Measurements from ENCODE around the gene MON1A. TPM values are rescaled to one million over a fixed set of nuclear protein-coding genes. Genes with fewer than 3 reads are reported as not detected.

Gene MON1A
- total RNA-seq, 2 experiments from 2014 or later = 6.3 to 7.8 TPM

DNA sequence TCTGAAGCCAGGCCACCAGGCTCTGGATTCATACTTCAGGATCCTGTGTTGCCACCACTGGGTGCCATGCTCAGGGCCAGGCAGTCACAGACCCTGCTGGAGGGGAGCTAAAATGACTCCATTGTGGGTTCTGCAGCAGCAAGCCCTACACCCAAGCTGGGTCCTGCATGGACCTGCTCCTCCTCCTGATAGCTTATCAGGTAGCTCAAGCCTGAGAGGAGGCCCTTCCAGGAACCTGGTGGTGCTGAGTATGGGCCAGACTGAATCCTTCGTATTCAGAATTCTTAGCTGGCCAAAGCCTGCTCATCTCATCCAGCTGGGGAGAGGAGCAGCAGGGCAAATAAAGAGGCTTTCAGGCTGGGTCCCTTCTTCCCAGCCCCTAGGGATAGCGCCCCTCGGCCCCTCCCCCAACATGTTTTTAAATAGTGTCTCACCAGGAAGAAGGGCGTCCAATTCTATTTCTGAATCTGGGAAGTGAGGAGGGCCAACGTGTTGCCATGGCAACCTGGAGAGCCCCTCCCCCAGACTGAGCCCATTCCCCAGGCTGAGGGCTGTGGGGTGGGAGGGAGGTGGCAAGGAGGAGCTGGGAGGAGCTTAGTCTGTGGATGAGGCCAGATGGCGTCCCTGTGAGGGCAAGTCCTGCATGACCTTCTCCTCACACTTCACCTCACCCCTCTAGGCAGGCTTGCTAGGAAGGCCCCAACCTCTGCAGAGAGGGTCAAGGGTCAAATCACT, 48.9 kb downstream of the MON1A start:
- ChIA-PET CTCF (interaction anchor here (0.9 to 1.1 kb wide), 2 partner anchors 21 to 41 kb away, joined by 3 read pairs; no protein-coding TSS in a partner anchor), POLR2A (no interaction called here)
- Mint-ChIP-seq H3K27ac (no peak overlapping the region), H3K4me3 (no peak overlapping the region), H3K9me3 (no peaks in the 10 kb centered on the region), H3K27me3 (no peaks in the 10 kb centered on the region), H3K4me1 (ENCODE audit: low read depth) (no peaks in the 10 kb centered on the region), H3K36me3 (no peaks in the 10 kb centered on the region)
- intact Hi-C loops (cut with micrococcal nuclease) = no loop called here
- no peak for DNase-seq

DNA sequence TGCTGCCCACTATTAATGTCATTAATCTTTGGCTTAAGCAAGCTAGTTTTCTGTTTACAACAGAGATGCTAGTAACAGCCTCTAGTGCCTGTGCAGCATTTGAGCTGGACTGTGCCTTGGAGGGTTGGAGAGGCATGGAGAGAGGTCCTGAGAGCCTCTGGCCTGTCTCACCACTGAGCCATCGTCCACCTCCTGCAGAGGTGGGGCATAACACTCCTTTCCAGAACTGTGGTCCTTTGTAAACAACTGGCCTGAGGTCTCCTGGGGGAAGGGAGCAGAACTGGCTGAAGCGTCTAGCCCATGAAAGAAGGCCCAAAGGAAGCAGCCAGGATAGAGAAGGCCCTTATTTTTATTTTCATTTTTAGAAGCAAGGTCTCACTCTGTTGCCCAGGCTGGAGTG, 49.9 kb downstream of the MON1A start:
- Mint-ChIP-seq H3K4me1 (ENCODE audit: low read depth) (no peaks in the 10 kb centered on the region), H3K27ac (no peak overlapping the region), H3K9me3 (no peaks in the 10 kb centered on the region), H3K4me3 (no peak overlapping the region), H3K36me3 (no peaks in the 10 kb centered on the region), H3K27me3 (no peaks in the 10 kb centered on the region)
- ChIA-PET POLR2A (no interaction called here), CTCF (no interaction called here)
- DNase-seq = no peak
- intact Hi-C loops (cut with micrococcal nuclease) = no loop called here

DNA sequence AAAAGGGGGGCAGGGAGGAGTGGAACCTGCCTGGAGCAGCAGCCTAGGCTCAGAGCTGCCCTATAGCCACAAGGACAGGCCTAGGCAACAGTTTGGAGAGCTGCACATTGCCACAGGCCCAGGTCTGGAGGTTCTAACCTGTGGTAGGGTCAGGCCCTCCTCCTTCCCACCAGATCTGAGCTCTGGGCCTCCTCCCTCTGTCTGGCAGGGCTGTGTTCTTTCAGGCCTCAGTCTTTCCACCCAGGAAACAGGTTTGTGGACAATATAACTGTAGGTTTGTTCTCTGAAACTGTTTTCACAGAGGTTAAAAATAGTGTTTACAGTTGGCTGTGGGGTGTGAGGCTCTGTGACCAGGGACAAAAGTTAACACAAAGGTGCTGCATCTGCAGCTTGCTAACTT, 50.9 kb downstream of the MON1A start:
- Mint-ChIP-seq H3K4me1 (ENCODE audit: low read depth) (no peaks in the 10 kb centered on the region), H3K27me3 (no peaks in the 10 kb centered on the region), H3K36me3 (no peaks in the 10 kb centered on the region), H3K27ac (no peak overlapping the region), H3K4me3 (no peak overlapping the region), H3K9me3 (no peaks in the 10 kb centered on the region)
- DNase-seq = no peak
- ChIA-PET CTCF (no interaction called here), POLR2A (interaction anchor here (0.6 kb wide), 1 partner anchor 301 kb away, joined by 4 read pairs; no protein-coding TSS in a partner anchor)
- intact Hi-C loops (cut with micrococcal nuclease) = no loop called here

DNA sequence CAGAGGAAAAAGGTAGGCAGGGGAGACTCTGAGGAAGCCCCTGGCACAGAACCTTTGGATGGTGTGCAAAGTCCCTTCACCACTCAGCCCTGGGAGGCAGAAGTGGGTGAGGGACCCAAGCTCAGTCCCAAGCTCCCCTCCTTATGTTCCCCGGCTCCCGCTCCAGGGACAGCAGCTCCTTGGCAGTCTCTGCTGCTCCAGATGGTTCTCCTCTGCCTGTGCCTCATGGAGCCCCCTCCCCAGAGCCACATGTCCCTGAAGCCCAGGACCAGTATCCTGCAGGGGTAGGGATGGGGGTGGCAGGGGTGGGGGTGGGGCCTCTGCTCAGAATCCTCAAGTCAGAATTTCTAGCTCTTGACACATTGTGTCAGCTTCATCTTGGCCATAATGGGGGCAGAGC, 51.9 kb downstream of the MON1A start:
- Mint-ChIP-seq H3K27ac (no peak overlapping the region), H3K9me3 (no peaks in the 10 kb centered on the region), H3K4me1 (ENCODE audit: low read depth) (peaks cover 4% of the 10 kb centered on the region), H3K27me3 (no peaks in the 10 kb centered on the region), H3K36me3 (no peaks in the 10 kb centered on the region), H3K4me3 (no peak overlapping the region)
- no peak for DNase-seq
- intact Hi-C loops (cut with micrococcal nuclease) = no loop called here
- POLR2A ChIA-PET = no interaction called here
- CTCF ChIA-PET = no interaction called here

DNA sequence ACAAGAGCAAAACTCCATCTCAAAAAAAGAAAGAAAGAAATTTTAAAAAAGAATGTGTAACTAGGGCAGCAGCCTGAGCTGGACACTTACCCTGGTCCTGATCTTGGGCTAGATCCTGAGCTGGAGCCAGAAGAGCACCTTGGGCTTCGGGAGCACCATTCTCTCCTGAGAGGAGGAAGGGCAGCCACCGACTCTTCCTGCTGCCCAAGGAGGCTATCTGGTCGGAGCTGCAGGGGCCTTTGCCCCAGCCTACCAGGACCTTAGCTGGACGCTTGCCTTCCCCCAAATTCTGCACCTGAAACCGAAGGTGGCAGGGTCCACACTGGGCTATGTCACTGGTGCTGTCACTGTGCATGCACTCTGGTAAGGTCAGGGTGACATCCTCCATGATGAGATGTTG, 53.0 kb downstream of the MON1A start:
- Mint-ChIP-seq H3K4me3 (no peak overlapping the region), H3K9me3 (no peaks in the 10 kb centered on the region), H3K27me3 (no peaks in the 10 kb centered on the region), H3K4me1 (ENCODE audit: low read depth) (peaks cover 4% of the 10 kb centered on the region), H3K36me3 (no peaks in the 10 kb centered on the region), H3K27ac (no peak overlapping the region)
- POLR2A ChIA-PET = no interaction called here
- CTCF ChIA-PET = no interaction called here
- DNase-seq = no peak
- intact Hi-C loops (cut with micrococcal nuclease) = no loop called here

DNA sequence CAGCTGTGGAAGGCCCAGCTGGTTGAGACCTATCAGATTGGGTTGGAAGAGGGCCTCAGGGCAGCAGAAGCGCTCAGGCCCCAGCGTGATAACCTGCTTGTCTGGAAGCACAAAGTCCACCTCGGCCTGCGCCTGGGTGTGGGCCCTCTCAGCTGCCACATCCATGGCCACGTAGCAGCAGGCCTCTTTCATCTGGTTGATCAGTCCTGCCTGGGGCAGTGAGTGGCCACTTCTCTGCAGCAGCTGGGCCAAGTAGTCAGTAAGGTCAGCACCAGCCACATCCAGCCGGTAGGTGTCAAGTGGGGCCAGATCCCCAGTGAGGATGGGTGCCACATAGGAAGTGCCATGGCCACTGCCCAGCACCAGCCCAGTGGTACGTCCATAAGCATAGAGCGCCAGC, 56.0 kb downstream of the MON1A start:
- POLR2A ChIA-PET = no interaction called here

DNA sequence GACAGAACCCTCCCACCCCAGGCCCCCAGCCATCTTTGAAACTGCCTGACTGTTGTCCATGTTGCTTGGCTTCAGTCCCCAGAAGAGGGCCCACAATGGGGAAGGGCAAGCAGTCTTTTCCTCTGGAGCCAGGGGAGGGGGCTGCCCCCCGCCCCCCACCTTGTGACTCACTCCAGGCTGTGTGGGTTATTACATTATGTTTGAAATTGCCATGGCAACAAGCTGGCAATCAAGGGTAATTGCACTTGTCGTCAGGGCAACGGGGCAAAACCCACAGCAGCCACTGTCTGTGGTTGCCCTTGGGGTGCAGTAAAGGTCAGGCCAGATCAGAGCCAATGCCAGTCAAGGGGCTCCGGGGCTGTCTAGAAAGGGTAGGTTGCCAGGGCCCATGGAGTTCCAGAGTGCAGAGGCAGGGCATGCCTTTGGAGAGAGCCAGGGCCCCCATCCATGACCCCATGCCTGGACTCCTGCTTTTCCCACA, 56.8 kb downstream of the MON1A start:
- H3K27ac Mint-ChIP-seq = no peak overlapping the region
- CTCF ChIA-PET = no interaction called here
- POLR2A ChIA-PET = no interaction called here

More for the DNA sequence above, 56.0 kb downstream of the MON1A start:
- no peaks in the 10 kb centered on the region for H3K36me3 Mint-ChIP-seq
- H3K4me1 Mint-ChIP-seq (ENCODE audit: low read depth) = peaks cover 4% of the 10 kb centered on the region
- H3K27me3 Mint-ChIP-seq = peaks cover 3% of the 10 kb centered on the region
- no peak overlapping the region for H3K4me3 Mint-ChIP-seq
- H3K27ac Mint-ChIP-seq = no peak overlapping the region
- CTCF ChIA-PET = no interaction called here
- intact Hi-C loops (cut with micrococcal nuclease) = no loop called here
- no peak for DNase-seq
- H3K9me3 Mint-ChIP-seq = no peaks in the 10 kb centered on the region

DNA sequence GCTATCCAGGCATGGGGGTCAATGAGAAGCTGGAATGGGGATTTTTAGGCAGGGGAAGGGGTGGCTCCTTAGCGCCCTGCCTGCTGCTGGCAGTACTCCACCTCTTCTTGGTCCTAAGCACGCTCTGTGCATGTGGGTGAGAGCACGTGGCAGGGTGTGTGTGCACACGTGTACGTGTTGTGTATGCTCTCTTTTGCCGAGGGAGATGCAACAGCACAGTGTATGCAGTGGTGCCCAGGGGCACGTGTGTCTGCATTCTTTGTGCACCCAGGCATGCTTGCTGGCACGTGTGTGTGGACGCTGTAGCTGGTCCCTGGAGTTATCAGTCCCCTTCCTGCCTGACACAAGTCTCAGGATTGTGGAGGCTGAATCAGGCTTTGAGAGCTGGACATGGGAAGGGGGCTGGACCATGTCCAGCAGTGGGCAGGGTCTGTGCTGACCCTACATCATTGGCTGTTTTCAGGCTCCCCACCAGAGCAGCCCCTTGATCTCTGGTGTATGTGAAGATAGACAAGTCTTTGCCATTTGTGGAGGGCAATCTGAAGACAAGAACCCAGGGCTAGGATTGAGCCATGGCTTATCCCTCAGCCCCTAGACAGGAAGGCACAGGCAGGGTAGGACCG, 58.0 kb downstream of the MON1A start:
- POLR2A ChIA-PET = no interaction called here
- H3K27me3 Mint-ChIP-seq = peaks cover 19% of the 10 kb centered on the region
- H3K27ac Mint-ChIP-seq = no peak overlapping the region
- no peaks in the 10 kb centered on the region for H3K36me3 Mint-ChIP-seq
- CTCF ChIA-PET = interaction anchor here (1.2 to 2.8 kb wide), 2 partner anchors 32 to 332 kb away, joined by 3 to 9 read pairs; no protein-coding TSS in a partner anchor
- H3K4me1 Mint-ChIP-seq (ENCODE audit: low read depth) = peaks cover 7% of the 10 kb centered on the region
- no peak for DNase-seq
- intact Hi-C loops (cut with micrococcal nuclease) = no loop called here
- H3K4me3 Mint-ChIP-seq = no peak overlapping the region
- H3K9me3 Mint-ChIP-seq = no peaks in the 10 kb centered on the region

More for the DNA sequence above, 56.8 kb downstream of the MON1A start:
- Mint-ChIP-seq H3K4me3 (no peak overlapping the region), H3K27me3 (peaks cover 10% of the 10 kb centered on the region), H3K4me1 (ENCODE audit: low read depth) (peaks cover 7% of the 10 kb centered on the region), H3K9me3 (no peaks in the 10 kb centered on the region), H3K36me3 (no peaks in the 10 kb centered on the region)
- intact Hi-C loops (cut with micrococcal nuclease) = no loop called here
- peak; percentile 41 for DNase-seq

DNA sequence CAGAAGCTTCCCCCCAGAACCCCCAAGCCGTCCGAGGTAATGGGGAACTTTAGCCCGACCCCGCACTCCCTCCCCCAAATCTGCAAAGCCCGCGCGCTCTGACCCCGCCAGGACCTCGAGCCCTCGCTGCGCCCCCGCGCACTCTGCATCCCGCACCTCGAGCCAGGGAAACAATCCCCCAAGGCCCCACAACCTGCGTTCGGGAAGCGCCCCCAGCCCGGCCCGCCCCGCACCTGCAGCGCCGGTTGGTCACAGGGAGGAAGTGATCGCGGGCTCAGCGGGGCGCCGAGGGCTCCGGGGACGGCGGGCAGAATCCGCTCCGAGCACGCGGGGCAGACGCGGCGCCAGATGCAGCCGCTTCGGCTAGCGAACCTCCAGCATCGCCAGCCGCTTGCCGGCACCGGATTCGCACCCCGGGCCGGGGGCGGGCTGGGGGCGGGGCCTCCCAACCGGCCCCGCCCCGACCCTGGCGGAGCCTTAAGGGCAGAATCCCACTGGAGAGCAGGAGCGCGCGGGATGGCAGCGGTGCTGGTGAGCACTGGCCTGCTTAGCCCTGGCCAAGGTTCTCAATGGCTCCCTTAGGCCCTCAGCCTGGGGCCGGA, 60.0 kb downstream of the MON1A start, which contains the start of gene CAMKV:
CAMKV (minus strand) TSS at position 382 of the 602 bp plus-strand sequence. CDS start 7,518 bp downstream, outside the sequence.
- intact Hi-C loops (cut with micrococcal nuclease) = no loop called here
- Mint-ChIP-seq H3K9me3 (no peaks in the 10 kb centered on the region), H3K36me3 (no peaks in the 10 kb centered on the region), H3K27ac (no peak within 1 kb of the TSS), H3K4me1 (ENCODE audit: low read depth) (peaks cover 7% of the 10 kb centered on the region), H3K27me3 (peaks cover 19% of the 10 kb centered on the region), H3K4me3 (no peak within 1 kb of the TSS)
- peak; percentile 38 for DNase-seq
- POLR2A ChIA-PET = no interaction called here
- CTCF ChIA-PET = interaction anchor here (0.9 to 2.8 kb wide), 3 partner anchors 30 to 330 kb away, joined by 3 to 9 read pairs (median 4); no protein-coding TSS in a partner anchor

DNA sequence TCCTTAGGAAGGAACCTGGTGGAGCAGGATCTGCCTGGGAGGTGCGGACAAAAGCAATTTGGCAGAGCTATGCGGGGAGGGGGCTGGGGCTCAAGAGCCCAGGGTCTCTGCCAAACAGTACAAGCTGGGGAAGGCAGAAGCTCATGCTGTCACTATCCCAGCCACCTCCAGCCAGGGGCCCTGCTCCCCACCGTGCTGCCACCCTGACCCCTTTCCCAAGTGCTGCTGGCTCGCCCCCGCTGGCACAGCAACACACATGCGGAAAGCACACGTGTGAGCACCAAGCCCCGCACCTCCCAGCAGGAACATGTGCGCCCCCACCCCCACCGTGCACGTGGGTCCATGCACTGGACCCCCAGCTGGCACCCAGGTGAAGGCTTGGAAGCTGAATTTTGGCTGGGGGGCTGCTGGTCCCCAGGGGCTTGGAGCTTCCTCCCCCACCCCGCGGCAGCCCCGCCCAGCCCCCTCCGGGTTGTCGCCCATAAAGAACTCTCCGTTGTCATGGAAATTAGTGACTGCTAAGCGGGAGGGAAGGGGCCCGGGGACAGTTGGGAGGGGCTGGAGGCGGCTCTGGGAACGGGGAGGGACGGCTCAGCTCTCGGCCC, 60.6 kb downstream of the MON1A start:
- H3K27me3 Mint-ChIP-seq = peaks cover 21% of the 10 kb centered on the region
- DNase-seq = peak; percentile 14
- intact Hi-C loops (cut with micrococcal nuclease) = no loop called here
- POLR2A ChIA-PET = no interaction called here
- peaks cover 7% of the 10 kb centered on the region for H3K4me1 Mint-ChIP-seq (ENCODE audit: low read depth)
- no peak overlapping the region for H3K4me3 Mint-ChIP-seq
- H3K9me3 Mint-ChIP-seq = no peaks in the 10 kb centered on the region
- CTCF ChIA-PET = interaction anchor here (0.9 to 2.0 kb wide), 3 partner anchors 30 to 329 kb away, joined by 3 to 5 read pairs (median 4); no protein-coding TSS in a partner anchor
- H3K27ac Mint-ChIP-seq = no peak overlapping the region
- no peaks in the 10 kb centered on the region for H3K36me3 Mint-ChIP-seq

DNA sequence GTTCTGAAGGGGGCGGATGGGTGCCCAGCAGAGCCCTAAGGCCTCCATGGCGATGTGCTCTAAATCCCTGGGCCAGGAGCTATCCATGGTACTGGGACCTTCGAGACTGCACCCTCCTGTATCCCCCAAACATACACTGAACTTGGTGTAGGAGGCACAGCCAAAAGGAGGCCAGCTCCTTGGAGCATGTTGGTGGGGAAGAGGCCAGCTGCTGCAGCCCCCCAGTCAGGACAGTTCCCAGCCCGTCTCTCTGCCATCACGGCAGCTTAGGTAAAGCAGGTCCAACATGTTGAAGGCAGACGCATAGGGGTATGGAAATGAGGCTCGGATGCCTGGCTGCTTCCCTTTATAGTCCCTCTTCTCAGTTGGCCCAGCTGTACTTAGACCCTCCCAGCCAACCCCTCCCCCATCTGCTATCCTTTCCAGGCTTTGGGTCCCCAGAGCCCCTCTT, 61.7 kb downstream of the MON1A start:
- Mint-ChIP-seq H3K9me3 (no peaks in the 10 kb centered on the region), H3K27me3 (peaks cover 23% of the 10 kb centered on the region)
- peak; percentile 40 for DNase-seq

DNA sequence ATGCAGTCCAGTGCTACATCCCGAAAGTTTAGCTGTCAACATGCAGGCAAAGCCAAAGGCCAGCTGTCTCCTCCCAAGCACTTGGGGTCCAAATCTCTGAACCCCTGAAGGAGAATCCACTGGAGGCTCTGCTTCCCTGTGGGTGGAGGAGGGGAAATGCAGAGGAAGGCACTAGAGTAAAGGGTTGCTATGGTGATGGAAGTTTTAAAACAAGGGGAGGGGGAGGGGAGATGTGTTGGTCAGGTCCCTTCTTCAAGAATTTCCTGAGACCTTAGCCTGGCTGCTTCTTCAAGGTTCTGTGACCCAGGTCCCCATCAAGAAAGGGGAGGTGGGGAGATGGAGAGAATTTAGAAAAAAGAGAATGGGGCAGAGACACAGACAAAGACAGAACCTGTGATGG, 62.2 kb downstream of the MON1A start:
- peaks cover 23% of the 10 kb centered on the region for H3K27me3 Mint-ChIP-seq
- POLR2A ChIA-PET = no interaction called here
- no peak overlapping the region for H3K4me3 Mint-ChIP-seq

More for the DNA sequence above, 61.7 kb downstream of the MON1A start:
- intact Hi-C loops (cut with micrococcal nuclease) = no loop called here
- Mint-ChIP-seq H3K4me3 (no peak overlapping the region), H3K36me3 (no peaks in the 10 kb centered on the region), H3K27ac (no peak overlapping the region), H3K4me1 (ENCODE audit: low read depth) (peaks cover 5% of the 10 kb centered on the region)
- CTCF ChIA-PET = interaction anchor here (2.0 kb wide), 1 partner anchor 29 kb away, joined by 5 read pairs; no protein-coding TSS in a partner anchor
- POLR2A ChIA-PET = no interaction called here

More for the DNA sequence above, 62.2 kb downstream of the MON1A start:
- no peaks in the 10 kb centered on the region for H3K36me3 Mint-ChIP-seq
- intact Hi-C loops (cut with micrococcal nuclease) = no loop called here
- no peak overlapping the region for H3K27ac Mint-ChIP-seq
- H3K4me1 Mint-ChIP-seq (ENCODE audit: low read depth) = peaks cover 3% of the 10 kb centered on the region
- H3K9me3 Mint-ChIP-seq = no peaks in the 10 kb centered on the region
- CTCF ChIA-PET = interaction anchor here (2.0 kb wide), 1 partner anchor 28 kb away, joined by 5 read pairs; no protein-coding TSS in a partner anchor
- no peak for DNase-seq

Measured in activated CD4-positive, alpha-beta memory T cell treated with anti-CD3 and anti-CD28 coated beads for 36 hours (primary cell).